Calu3 (cell line): ENCODE measurements around the gene TBC1D14. TPM values are rescaled to one million over a fixed set of nuclear protein-coding genes. Genes with fewer than 3 reads are reported as not detected.

ENCODE experiments used
- BruUV-seq: library from RNA; stranded (reverse); fragments of 400-500 nt; replicated peaks from 2 replicates; lab custom pipeline; 2021; lab: Mats Ljungman, UMichigan
- CTCF ChIA-PET: fragments of 300-600 bp; sonication (Branson Sonifier 250); formaldehyde crosslinking; loops from one replicate; lab custom pipeline; 2022; ENCODE audit warnings: antibody characterized with exemption; lab: Charles Lee
- DNase-seq: peaks from one replicate; pipeline ENCODE4 v3.0.0; 2022
- H3K27ac Mint-ChIP-seq: one replicate; pipeline ENCODE4 v1.8.0; 2022; ENCODE audit warnings: mixed read lengths; ENCODE audit not compliant: unreplicated experiment
- H3K27me3 Mint-ChIP-seq: one replicate; pipeline ENCODE4 v1.8.0; 2022; ENCODE audit warnings: mixed read lengths; ENCODE audit not compliant: unreplicated experiment
- H3K36me3 Mint-ChIP-seq: one replicate; pipeline ENCODE4 v1.8.0; 2022; ENCODE audit warnings: mild to moderate bottlenecking, moderate library complexity, mixed read lengths; ENCODE audit not compliant: insufficient read depth, unreplicated experiment
- H3K4me1 Mint-ChIP-seq: one replicate; pipeline ENCODE4 v1.8.0; 2022; ENCODE audit warnings: mild to moderate bottlenecking, low read depth, mixed read lengths; ENCODE audit not compliant: unreplicated experiment
- H3K4me3 Mint-ChIP-seq: one replicate; pipeline ENCODE4 v1.8.0; 2022; ENCODE audit warnings: mild to moderate bottlenecking, low read depth, moderate library complexity, mixed read lengths; ENCODE audit not compliant: unreplicated experiment
- H3K9me3 Mint-ChIP-seq: one replicate; pipeline ENCODE4 v1.8.0; 2022; ENCODE audit warnings: low read depth, mixed read lengths; ENCODE audit not compliant: unreplicated experiment
- intact Hi-C: fragments of 100-400 bp; cut with micrococcal nuclease; formaldehyde crosslinking; loops from one replicate; pipeline ENCODE4 v1.10.0; 2022; ENCODE audit not compliant: unreplicated experiment
- total RNA-seq: library from RNA; stranded (reverse); gene quantifications from 2 replicates; pipeline ENCODE4 v1.2.3, GENCODE V29; 2022
- TF ChIP-seq, protein P1 (sequence below): fragments of 200-600 bp; IDR thresholded peaks from one replicate; pipeline ENCODE4 v1.8.0; 2022; ENCODE audit warnings: antibody characterized with exemption; ENCODE audit not compliant: unreplicated experiment

The TBC1D14 gene
- total RNA-seq, 1 experiment from 2014 or later = 26.4 TPM

GRCh38 chr4:7068883-7069282 lies 159.3 kb downstream of the TBC1D14 start:
- intact Hi-C loops = no loop called here
- Mint-ChIP-seq H3K9me3 (no peaks in the 10 kb centered on the region), H3K27ac (peak overlapping the region; percentile 84), H3K4me1 (peaks cover 8% of the 10 kb centered on the region), H3K4me3 (peak overlapping the region; percentile 83), H3K27me3 (peaks cover 30% of the 10 kb centered on the region), H3K36me3 (peaks cover 21% of the 10 kb centered on the region)
- no peak for DNase-seq
- TF ChIP-seq, protein P1, sequence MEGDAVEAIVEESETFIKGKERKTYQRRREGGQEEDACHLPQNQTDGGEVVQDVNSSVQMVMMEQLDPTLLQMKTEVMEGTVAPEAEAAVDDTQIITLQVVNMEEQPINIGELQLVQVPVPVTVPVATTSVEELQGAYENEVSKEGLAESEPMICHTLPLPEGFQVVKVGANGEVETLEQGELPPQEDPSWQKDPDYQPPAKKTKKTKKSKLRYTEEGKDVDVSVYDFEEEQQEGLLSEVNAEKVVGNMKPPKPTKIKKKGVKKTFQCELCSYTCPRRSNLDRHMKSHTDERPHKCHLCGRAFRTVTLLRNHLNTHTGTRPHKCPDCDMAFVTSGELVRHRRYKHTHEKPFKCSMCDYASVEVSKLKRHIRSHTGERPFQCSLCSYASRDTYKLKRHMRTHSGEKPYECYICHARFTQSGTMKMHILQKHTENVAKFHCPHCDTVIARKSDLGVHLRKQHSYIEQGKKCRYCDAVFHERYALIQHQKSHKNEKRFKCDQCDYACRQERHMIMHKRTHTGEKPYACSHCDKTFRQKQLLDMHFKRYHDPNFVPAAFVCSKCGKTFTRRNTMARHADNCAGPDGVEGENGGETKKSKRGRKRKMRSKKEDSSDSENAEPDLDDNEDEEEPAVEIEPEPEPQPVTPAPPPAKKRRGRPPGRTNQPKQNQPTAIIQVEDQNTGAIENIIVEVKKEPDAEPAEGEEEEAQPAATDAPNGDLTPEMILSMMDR = no peak
- CTCF ChIA-PET = interaction anchor here (1.1 kb wide), 1 partner anchor 195 kb away, joined by 3 read pairs; no protein-coding TSS in a partner anchor
- BruUV-seq = no TSS peak

DNA sequence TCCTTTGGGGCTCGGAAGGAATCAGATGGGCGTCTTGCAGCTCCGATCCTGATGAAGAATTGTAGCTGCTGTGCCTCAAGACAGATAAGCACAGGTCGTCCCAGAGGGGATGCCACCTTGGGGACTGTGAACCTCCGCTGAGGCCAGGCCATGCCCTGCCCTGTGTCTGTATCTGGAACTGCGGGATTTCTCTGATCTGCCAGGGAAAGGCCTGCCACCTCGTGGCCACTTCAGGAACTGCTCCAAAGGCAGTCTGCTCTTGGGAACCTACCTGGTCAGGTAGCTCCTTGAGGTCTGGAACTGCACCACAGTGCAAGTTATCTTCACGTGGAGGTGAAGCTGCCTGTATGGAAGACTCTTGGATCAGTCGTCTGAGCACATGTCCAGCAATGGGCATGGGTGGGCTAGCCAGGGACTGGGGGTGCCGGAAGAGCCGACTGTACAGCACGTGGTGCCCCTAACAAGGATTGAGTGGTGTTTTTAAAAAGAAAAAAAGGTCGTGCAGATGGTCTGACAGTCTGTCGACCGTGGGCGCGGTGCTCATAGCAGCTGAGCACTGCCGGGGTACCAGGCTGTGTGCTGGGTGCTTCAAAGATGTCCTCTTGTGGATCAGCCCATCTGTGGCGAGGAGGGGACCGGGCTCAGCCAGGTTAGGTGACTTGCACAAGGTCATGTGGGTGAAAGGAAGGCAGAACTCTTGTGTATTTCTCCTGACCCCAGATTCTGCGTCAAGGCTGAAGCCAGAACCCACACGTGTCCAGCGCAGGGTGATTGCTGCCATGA lies 161.3 kb downstream of the TBC1D14 start:
- Mint-ChIP-seq H3K36me3 (peaks cover 21% of the 10 kb centered on the region), H3K4me1 (peaks cover 8% of the 10 kb centered on the region), H3K4me3 (no peak overlapping the region), H3K27ac (no peak overlapping the region), H3K9me3 (no peaks in the 10 kb centered on the region), H3K27me3 (peaks cover 30% of the 10 kb centered on the region)
- CTCF ChIA-PET = interaction anchor here (0.6 to 1.1 kb wide), 8 partner anchors 21 to 354 kb away, joined by 3 to 6 read pairs (median 3); no protein-coding TSS in a partner anchor
- peak; percentile 86 for DNase-seq
- intact Hi-C loops = loop anchor here (10.0 kb wide), 1 partner anchor 86 kb away; no protein-coding TSS in a partner anchor
- BruUV-seq = no TSS peak
- TF ChIP-seq, protein P1 = peak; percentile 83

GRCh38 chr4:7073059-7073458 lies 163.4 kb downstream of the TBC1D14 start:
- intact Hi-C loops = loop anchor here (10.0 kb wide), 1 partner anchor 88 kb away; no protein-coding TSS in a partner anchor
- DNase-seq = no peak
- Mint-ChIP-seq H3K4me3 (no peak overlapping the region), H3K27me3 (peaks cover 30% of the 10 kb centered on the region), H3K36me3 (peaks cover 7% of the 10 kb centered on the region), H3K4me1 (peaks cover 8% of the 10 kb centered on the region), H3K9me3 (no peaks in the 10 kb centered on the region), H3K27ac (no peak overlapping the region)
- TF ChIP-seq, protein P1 = no peak
- CTCF ChIA-PET = no interaction called here
- no TSS peak for BruUV-seq

GRCh38 chr4:7073526-7074390 lies 164.1 kb downstream of the TBC1D14 start:
- TF ChIP-seq, protein P1 = no peak
- intact Hi-C loops = loop anchor here (10.0 kb wide), 1 partner anchor 89 kb away; no protein-coding TSS in a partner anchor
- CTCF ChIA-PET = no interaction called here
- Mint-ChIP-seq H3K36me3 (peaks cover under 1% of the 10 kb centered on the region), H3K4me1 (peaks cover 8% of the 10 kb centered on the region), H3K4me3 (no peak overlapping the region), H3K27ac (no peak overlapping the region), H3K27me3 (peaks cover 30% of the 10 kb centered on the region), H3K9me3 (no peaks in the 10 kb centered on the region)
- peak; percentile 43 for DNase-seq
- BruUV-seq = no TSS peak
